ENCODE measurements around the gene MSH3. TPM values are rescaled to one million over a fixed set of nuclear protein-coding genes. Genes with fewer than 3 reads are reported as not detected.
"Not testable (repeated sequence)": the region's sequence is repeated elsewhere in the genome, so short reads cannot be mapped to it uniquely, and the experiment has no call there.

The MSH3 gene
- total RNA-seq, 2 donors from 2014 or later: 9.2 to 10.9 TPM

GRCh38 chr5:80871541-80871961 is 217.1 kb downstream of the MSH3 start:
- Histone ChIP-seq H3K36me3 (replicated peaks in 1 of 2; ENCODE audit: insufficient read depth in 1 of 2, low read depth in 2 of 2) (no peaks in the 10 kb centered on the region), H3K4me3 (no peak overlapping the region), H3K4me1 (no peaks in the 10 kb centered on the region), H3K27ac (no peak overlapping the region), H3K9me3 (no peaks in the 10 kb centered on the region), H3K27me3 (no peaks in the 10 kb centered on the region)
- ATAC-seq (no peak), DNase-seq (no peak)
- 81 to 93% methylated on average over 4 of the region's 4 CpGs for WGBS, 2 donors
- intact Hi-C loops (cut with DNase I): no loop called here
- TF ChIP-seq CTCF (IDR thresholded peaks at IDR 0.05): no peak
- no peak for TF ChIP-seq POLR2A (IDR thresholded peaks at IDR 0.05)

- no peak for ATAC-seq
- intact Hi-C loops (cut with DNase I): no loop called here
- WGBS, 2 donors: 83 to 91% methylated on average over 2 of the region's 2 CpGs
- TF ChIP-seq CTCF (IDR thresholded peaks at IDR 0.05): no peak
- no peak for TF ChIP-seq POLR2A (IDR thresholded peaks at IDR 0.05)
- Histone ChIP-seq H3K27me3 (no peaks in the 10 kb centered on the region), H3K4me3 (no peak overlapping the region), H3K36me3 (replicated peaks in 1 of 2; ENCODE audit: insufficient read depth in 1 of 2, low read depth in 2 of 2) (no peaks in the 10 kb centered on the region), H3K4me1 (no peaks in the 10 kb centered on the region), H3K27ac (no peak overlapping the region), H3K9me3 (no peaks in the 10 kb centered on the region)
- DNase-seq: no peak
These were observed 219.7 kb downstream of the MSH3 start for GRCh38 chr5:80874162-80874561.

- Histone ChIP-seq H3K4me1 (no peaks in the 10 kb centered on the region), H3K27ac (no peak overlapping the region), H3K36me3 (replicated peaks in 1 of 2; ENCODE audit: insufficient read depth in 1 of 2, low read depth in 2 of 2) (no peaks in the 10 kb centered on the region), H3K4me3 (no peak overlapping the region), H3K9me3 (no peaks in the 10 kb centered on the region), H3K27me3 (no peaks in the 10 kb centered on the region)
- TF ChIP-seq CTCF (IDR thresholded peaks at IDR 0.05) (no peak), POLR2A (IDR thresholded peaks at IDR 0.05) (no peak)
- no peak for ATAC-seq
- intact Hi-C loops (cut with DNase I): no loop called here
- 89 to 100% methylated on average over 3 of the region's 3 CpGs for WGBS, 2 donors
- DNase-seq: no peak
These were observed 223.1 kb downstream of the MSH3 start for GRCh38 chr5:80877592-80877991.

GRCh38 chr5:80881726-80882125 is 227.3 kb downstream of the MSH3 start:
- WGBS, 2 donors: 90 to 93% methylated on average over 4 of the region's 4 CpGs
- peaks cover 8% of the 10 kb centered on the region for H3K4me1 ChIP-seq
- H3K9me3 ChIP-seq: no peaks in the 10 kb centered on the region
- H3K4me3 ChIP-seq: no peak overlapping the region
- no peak overlapping the region for H3K27ac ChIP-seq
- TF ChIP-seq CTCF (IDR thresholded peaks at IDR 0.05) (no peak), POLR2A (IDR thresholded peaks at IDR 0.05) (no peak)
- ATAC-seq (no peak), DNase-seq (no peak)
- intact Hi-C loops (cut with DNase I): no loop called here
- no peaks in the 10 kb centered on the region for H3K27me3 ChIP-seq
- no peaks in the 10 kb centered on the region for H3K36me3 ChIP-seq (replicated peaks in 1 of 2; ENCODE audit: insufficient read depth in 1 of 2, low read depth in 2 of 2)

GRCh38 chr5:80883390-80883789 is 228.9 kb downstream of the MSH3 start:
- DNase-seq; H3K9me3 ChIP-seq; H3K4me3 ChIP-seq; ATAC-seq; H3K27ac ChIP-seq; H3K36me3 ChIP-seq (replicated peaks in 1 of 2; ENCODE audit: insufficient read depth in 1 of 2, low read depth in 2 of 2); H3K4me1 ChIP-seq; intact Hi-C loops (cut with DNase I); H3K27me3 ChIP-seq: not testable (repeated sequence)
- 92 to 100% methylated on average over 3 of the region's 3 CpGs for WGBS, 2 donors

Data from body of pancreas (tissue), 4 donors.